GM12801 (cell line): ENCODE measurements around the gene CENPP.

Source experiments
- CTCF ChIP-seq: IDR thresholded peaks from one replicate; pipeline ENCODE4 v1.5.1; 2011; ENCODE audit warnings: control low read depth; ENCODE audit not compliant: insufficient read length; ENCODE audit errors: extremely low read depth

The CENPP gene

GRCh38 chr9:92550765-92551164 lies 225.0 kb downstream of the CENPP start:
- TF ChIP-seq CTCF: no peak

GRCh38 chr9:92558612-92559374 lies 233.0 kb downstream of the CENPP start:
- TF ChIP-seq CTCF: no peak

- no peak for TF ChIP-seq CTCF
Observed at GRCh38 chr9:92561374-92562330, 235.9 kb downstream of the CENPP start.

GRCh38 chr9:92562461-92562967 lies 236.8 kb downstream of the CENPP start:
- no peak for TF ChIP-seq CTCF

GRCh38 chr9:92563116-92564100 lies 237.7 kb downstream of the CENPP start:
- TF ChIP-seq CTCF: no peak

GRCh38 chr9:92564504-92564903 lies 238.8 kb downstream of the CENPP start:
- no peak for TF ChIP-seq CTCF
